Osteoblast (primary cell): ENCODE data around the gene TNS3. TPM values are rescaled to one million over a fixed set of nuclear protein-coding genes. Genes with fewer than 3 reads are reported as not detected.

Experiments used
- DNase-seq: peaks from one replicate; pipeline ENCODE4 v3.0.0; 2011; ENCODE audit warnings: low spot score, mixed read lengths; ENCODE audit not compliant: insufficient read length; ENCODE audit errors: missing footprints
- H2AFZ ChIP-seq: 2 replicates; pipeline ENCODE4 v1.6.0; 2011; ENCODE audit warnings: mild to moderate bottlenecking, low read length
- H3K27ac ChIP-seq: 2 replicates; pipeline ENCODE4 v1.5.1; 2011; ENCODE audit warnings: mild to moderate bottlenecking, low read depth, low read length, moderate library complexity
- H3K27me3 ChIP-seq: 2 replicates; pipeline ENCODE4 v1.6.0; 2012; ENCODE audit warnings: mild to moderate bottlenecking, control low read depth, inconsistent platforms, low read length, moderate library complexity; ENCODE audit not compliant: insufficient read depth
- H3K36me3 ChIP-seq: 2 replicates; pipeline ENCODE4 v1.5.1; 2011; ENCODE audit warnings: mild to moderate bottlenecking, low read length, control low read depth, moderate library complexity; ENCODE audit not compliant: insufficient read depth
- H3K4me1 ChIP-seq: 2 replicates; pipeline ENCODE4 v1.5.1; 2011; ENCODE audit warnings: mild to moderate bottlenecking, low read length, control low read depth, moderate library complexity; ENCODE audit not compliant: insufficient read depth
- H3K4me2 ChIP-seq: 2 replicates; pipeline ENCODE4 v1.6.0; 2011; ENCODE audit warnings: mild to moderate bottlenecking, low read length; ENCODE audit not compliant: insufficient read depth
- H3K4me3 ChIP-seq: fragments of 200-600 bp; sonication (generic); 3 replicates; pipeline ENCODE4 v1.5.1; 2012; ENCODE audit warnings: mild to moderate bottlenecking, low read length, inconsistent platforms; ENCODE audit not compliant: insufficient read depth
- H3K79me2 ChIP-seq: 2 replicates; pipeline ENCODE4 v1.6.0; 2012; ENCODE audit warnings: mild to moderate bottlenecking, low read length, control low read depth, inconsistent platforms; ENCODE audit not compliant: insufficient read depth
- H3K9me3 ChIP-seq: 2 replicates; pipeline ENCODE4 v1.5.1; 2011; ENCODE audit warnings: low read depth, low read length, control low read depth
- H4K20me1 ChIP-seq: 2 replicates; pipeline ENCODE4 v1.6.0; 2012; ENCODE audit warnings: mild to moderate bottlenecking, low read length, control low read depth; ENCODE audit not compliant: insufficient read depth
- CTCF ChIP-seq: IDR thresholded peaks from 2 replicates; pipeline ENCODE4 v1.5.1; 2011; ENCODE audit warnings: mild to moderate bottlenecking, low read depth, low read length, moderate library complexity; ENCODE audit errors: extremely low read depth
- total RNA-seq: library from RNA; depleted of rRNA; stranded (reverse); fragments of >200 nt; gene quantifications from 2 replicates; pipeline ENCODE4 v1.2.3, GENCODE V29; 2012

Gene TNS3
- total RNA-seq, 1 donor: 67.3 TPM

- Histone ChIP-seq H3K4me2 (peak overlapping the region; percentile 16), H3K36me3 (no peaks in the 10 kb centered on the region), H3K4me1 (peaks cover 61% of the 10 kb centered on the region), H3K27ac (peak overlapping the region; percentile 27), H3K79me2 (peaks cover 40% of the 10 kb centered on the region), H3K4me3 (no peak overlapping the region), H4K20me1 (peaks cover 32% of the 10 kb centered on the region), H3K9me3 (no peaks in the 10 kb centered on the region), H2AFZ (no peak overlapping the region), H3K27me3 (no peaks in the 10 kb centered on the region)
- DNase-seq: no peak
- no peak for TF ChIP-seq CTCF
These were observed 103.9 kb downstream of the TNS3 start for GRCh38 chr7:47478017-47478344.

- Histone ChIP-seq H3K4me2 (no peak overlapping the region), H3K4me3 (no peak overlapping the region), H3K36me3 (no peaks in the 10 kb centered on the region), H3K27me3 (no peaks in the 10 kb centered on the region), H4K20me1 (peaks cover 36% of the 10 kb centered on the region), H3K79me2 (peaks cover 40% of the 10 kb centered on the region), H3K4me1 (peaks cover 55% of the 10 kb centered on the region), H2AFZ (no peak overlapping the region), H3K27ac (no peak overlapping the region), H3K9me3 (no peaks in the 10 kb centered on the region)
- TF ChIP-seq CTCF: no peak
- no peak for DNase-seq
These were observed 104.5 kb downstream of the TNS3 start for GRCh38 chr7:47477191-47478016.

- H3K4me2 ChIP-seq: peak overlapping the region; percentile 9
- peak overlapping the region; percentile 38 for H3K27ac ChIP-seq
- H3K27me3 ChIP-seq: no peaks in the 10 kb centered on the region
- peaks cover 47% of the 10 kb centered on the region for H3K4me1 ChIP-seq
- TF ChIP-seq CTCF: no peak
- no peak overlapping the region for H3K4me3 ChIP-seq
- H3K79me2 ChIP-seq: peaks cover 37% of the 10 kb centered on the region
- no peak for DNase-seq
- H3K36me3 ChIP-seq: peaks cover 6% of the 10 kb centered on the region
- H3K9me3 ChIP-seq: no peaks in the 10 kb centered on the region
- peaks cover 45% of the 10 kb centered on the region for H4K20me1 ChIP-seq
- no peak overlapping the region for H2AFZ ChIP-seq
These were observed 106.1 kb downstream of the TNS3 start for GRCh38 chr7:47475880-47476227.

GRCh38 chr7:47474937-47475879 is 106.7 kb downstream of the TNS3 start:
- peak; percentile 96 for DNase-seq
- no peaks in the 10 kb centered on the region for H3K27me3 ChIP-seq
- H3K27ac ChIP-seq: peak overlapping the region; percentile 38
- H3K36me3 ChIP-seq: peaks cover 6% of the 10 kb centered on the region
- peaks cover 47% of the 10 kb centered on the region for H3K4me1 ChIP-seq
- no peak overlapping the region for H2AFZ ChIP-seq
- H3K9me3 ChIP-seq: no peaks in the 10 kb centered on the region
- peak overlapping the region; percentile 39 for H3K4me2 ChIP-seq
- peaks cover 50% of the 10 kb centered on the region for H4K20me1 ChIP-seq
- H3K79me2 ChIP-seq: peaks cover 37% of the 10 kb centered on the region
- H3K4me3 ChIP-seq: no peak overlapping the region
- no peak for TF ChIP-seq CTCF
